Loucy (cell line): ENCODE measurements around the gene KDM2B.

Source experiments
- EZH2phosphoT487 ChIP-seq: fragments of 200-600 bp; IDR thresholded peaks from 2 replicates; pipeline ENCODE4 v1.6.1; 2018; ENCODE audit warnings: antibody characterized with exemption, mild to moderate bottlenecking, moderate library complexity, borderline replicate concordance
- TF ChIP-seq, protein P1 (sequence below): fragments of 200-600 bp; sonication (generic); conservative IDR thresholded peaks from 2 replicates; pipeline ENCODE4 v1.5.1; 2014; ENCODE audit warnings: mild to moderate bottlenecking, antibody characterized with exemption, low read length

DNA sequence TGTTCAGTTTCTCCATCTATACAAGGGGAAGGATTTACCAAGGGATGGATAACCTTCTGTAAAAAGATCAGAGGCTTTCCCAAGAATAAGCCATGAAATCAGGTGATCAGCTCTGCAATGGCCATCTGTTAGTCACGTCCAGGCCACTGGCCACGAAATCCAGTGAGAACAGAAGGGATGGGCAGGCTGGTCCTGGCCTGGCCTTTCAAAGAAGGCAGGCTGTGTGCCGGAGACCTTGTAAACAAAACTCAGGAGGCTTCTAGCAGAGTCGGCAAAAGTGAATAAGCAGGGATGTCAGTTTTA lies 112.4 kb downstream of the KDM2B start:
- TF ChIP-seq, protein P1, sequence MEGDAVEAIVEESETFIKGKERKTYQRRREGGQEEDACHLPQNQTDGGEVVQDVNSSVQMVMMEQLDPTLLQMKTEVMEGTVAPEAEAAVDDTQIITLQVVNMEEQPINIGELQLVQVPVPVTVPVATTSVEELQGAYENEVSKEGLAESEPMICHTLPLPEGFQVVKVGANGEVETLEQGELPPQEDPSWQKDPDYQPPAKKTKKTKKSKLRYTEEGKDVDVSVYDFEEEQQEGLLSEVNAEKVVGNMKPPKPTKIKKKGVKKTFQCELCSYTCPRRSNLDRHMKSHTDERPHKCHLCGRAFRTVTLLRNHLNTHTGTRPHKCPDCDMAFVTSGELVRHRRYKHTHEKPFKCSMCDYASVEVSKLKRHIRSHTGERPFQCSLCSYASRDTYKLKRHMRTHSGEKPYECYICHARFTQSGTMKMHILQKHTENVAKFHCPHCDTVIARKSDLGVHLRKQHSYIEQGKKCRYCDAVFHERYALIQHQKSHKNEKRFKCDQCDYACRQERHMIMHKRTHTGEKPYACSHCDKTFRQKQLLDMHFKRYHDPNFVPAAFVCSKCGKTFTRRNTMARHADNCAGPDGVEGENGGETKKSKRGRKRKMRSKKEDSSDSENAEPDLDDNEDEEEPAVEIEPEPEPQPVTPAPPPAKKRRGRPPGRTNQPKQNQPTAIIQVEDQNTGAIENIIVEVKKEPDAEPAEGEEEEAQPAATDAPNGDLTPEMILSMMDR: no peak
- no peak for TF ChIP-seq EZH2phosphoT487
